HepG2 (cell line): ENCODE data around the gene ENTPD2. TPM values are rescaled to one million over a fixed set of nuclear protein-coding genes. Genes with fewer than 3 reads are reported as not detected.
A peak's percentile ranks its signal among the peaks of the same experiment; 100 is the strongest.

Source experiments
- HDAC1 ChIP-seq: sonication (generic); formaldehyde crosslinking; IDR thresholded peaks from 2 replicates; pipeline ENCODE4 v1.5.1; 2020; ENCODE audit warnings: mild to moderate bottlenecking, missing genetic modification reagents
- HDAC2 ChIP-seq: sonication (generic); formaldehyde crosslinking; IDR thresholded peaks from 2 replicates; pipeline ENCODE4 v1.4.0; 2020; ENCODE audit warnings: missing genetic modification reagents
- HOXA9 ChIP-seq: sonication (generic); formaldehyde crosslinking; IDR thresholded peaks from 2 replicates; pipeline ENCODE4 v1.8.1; 2022; ENCODE audit warnings: missing genetic modification reagents, mild to moderate bottlenecking, moderate library complexity, borderline replicate concordance
- MAX ChIP-seq: IDR thresholded peaks from 2 replicates; pipeline ENCODE4 v1.6.1; 2012; ENCODE audit warnings: inconsistent platforms
- MTF2 ChIP-seq: sonication (generic); formaldehyde crosslinking; IDR thresholded peaks from 2 replicates; pipeline ENCODE4 v1.5.0; 2020; ENCODE audit warnings: missing genetic modification reagents, borderline replicate concordance
- NCOR1 ChIP-seq: fragments of 200-600 bp; sonication (generic); IDR thresholded peaks from 2 replicates; pipeline ENCODE4 v1.7.0; 2017; ENCODE audit warnings: antibody characterized with exemption, low read length, borderline replicate concordance
- NFKBIZ ChIP-seq: IDR thresholded peaks from 2 replicates; pipeline ENCODE4 v1.6.1; 2018; ENCODE audit warnings: missing genetic modification reagents, missing compliant biosample characterization
- PRDM15 ChIP-seq: sonication (generic); formaldehyde crosslinking; IDR thresholded peaks from 2 replicates; pipeline ENCODE4 v1.4.0; 2020; ENCODE audit warnings: missing genetic modification reagents
- THAP8 ChIP-seq: sonication (generic); formaldehyde crosslinking; IDR thresholded peaks from 2 replicates; pipeline ENCODE4 v1.5.1; 2020; ENCODE audit warnings: missing genetic modification reagents, mild to moderate bottlenecking, borderline replicate concordance
- UBTF ChIP-seq: sonication (generic); formaldehyde crosslinking; IDR thresholded peaks from 2 replicates; pipeline ENCODE4 v1.4.0; 2020; ENCODE audit warnings: mild to moderate bottlenecking, missing genetic modification reagents
- ZBTB1 ChIP-seq: sonication (generic); formaldehyde crosslinking; IDR thresholded peaks from 2 replicates; pipeline ENCODE4 v1.4.0; 2020; ENCODE audit warnings: missing genetic modification reagents, borderline replicate concordance
- ZNF264 ChIP-seq: sonication (generic); formaldehyde crosslinking; IDR thresholded peaks from 2 replicates; pipeline ENCODE4 v1.4.0; 2020; ENCODE audit warnings: missing genetic modification reagents
- ZNF597 ChIP-seq: sonication (generic); formaldehyde crosslinking; IDR thresholded peaks from 2 replicates; pipeline ENCODE4 v1.5.0; 2020; ENCODE audit warnings: missing genetic modification reagents
- ZNF687 ChIP-seq: sonication (generic); formaldehyde crosslinking; IDR thresholded peaks from 2 replicates; pipeline ENCODE4 v1.5.1; 2020; ENCODE audit warnings: mild to moderate bottlenecking, missing genetic modification reagents, moderate library complexity
- ZNF773 ChIP-seq: sonication (generic); formaldehyde crosslinking; IDR thresholded peaks from 2 replicates; pipeline ENCODE4 v1.4.0; 2020; ENCODE audit warnings: missing genetic modification reagents, borderline replicate concordance
- polyA plus RNA-seq, 8 experiments: library from polyadenylated mRNA; depleted of rRNA in 3 of 8; stranded (reverse) in 7 of 8; unstranded in 1 of 8; fragments of >200 nt; fragmentation: Illumina TruSeq in 4 of 8; extraction: Trizol in 4 of 8; gene quantifications; 2 replicates each; pipeline versions ENCODE4 v1.2.1 to v1.2.3, GENCODE V29; 2011 to 2016; ENCODE audit warnings: low read depth in 4 of 8, missing spikeins in 1 of 8, mixed read lengths in 1 of 8; ENCODE audit not compliant: insufficient read depth in 1 of 8
- total RNA-seq, 5 experiments: library from RNA; depleted of rRNA; stranded (reverse); fragments of >200 nt; fragmentation: Illumina TruSeq; extraction: Trizol; gene quantifications; 2 replicates each; pipeline ENCODE4 v1.2.3, GENCODE V29; 2016; ENCODE audit warnings: low read depth in 1 of 5

The ENTPD2 gene
- total and polyA plus RNA-seq, 2 of the 13 experiments (the other 11 are each of a cell fraction or from before 2014, with no cell fraction given): 0.95 to 3.2 TPM

GRCh38 chr9:137027369-137028262, 26.2 kb downstream of the ENTPD2 start, which contains the start of gene ABCA2 (continued):
- TF ChIP-seq ZNF687 (CRISPR knock-in tag): peak; percentile 62; the same call in 1 of the 2 replicates
- TF ChIP-seq HDAC2 (CRISPR knock-in tag): 0 out of 2 replicates have a peak, but pooled peaks have one; percentile 8
- TF ChIP-seq MAX: no peak
- no peak for TF ChIP-seq PRDM15
- TF ChIP-seq NFKBIZ (CRISPR knock-in tag): no peak
- no peak for TF ChIP-seq ZNF773 (CRISPR knock-in tag)
- no peak for TF ChIP-seq ZNF264
- TF ChIP-seq NCOR1: no peak
- TF ChIP-seq MTF2 (CRISPR knock-in tag): no peak
- TF ChIP-seq UBTF (CRISPR knock-in tag): peak; percentile 19; the same call in 1 of the 2 replicates
- no peak for TF ChIP-seq ZBTB1 (CRISPR knock-in tag)
- TF ChIP-seq HOXA9 (CRISPR knock-in tag): no peak
- 0 out of 2 replicates have a peak, but pooled peaks have one; percentile 31 for TF ChIP-seq THAP8 (CRISPR knock-in tag)
- TF ChIP-seq HDAC1: no peak
- TF ChIP-seq ZNF597 (CRISPR knock-in tag): no peak
